Measurements from ENCODE around the gene VCL. TPM values are rescaled to one million over a fixed set of nuclear protein-coding genes. Genes with fewer than 3 reads are reported as not detected.

The VCL gene
- total and polyA plus RNA-seq, 4 donors: 4.3 to 37.8 (median 17.3) TPM

GRCh38 chr10:74150990-74151878, 153.3 kb downstream of the VCL start, which contains the start of gene ADK (continued):
- TF ChIP-seq SP1 (IDR thresholded peaks at IDR 0.05): peak; percentile 86
- TF ChIP-seq FOXA1 (IDR thresholded peaks at IDR 0.05): no peak
- TF ChIP-seq ATF3 (IDR thresholded peaks at IDR 0.05): no peak

DNA sequence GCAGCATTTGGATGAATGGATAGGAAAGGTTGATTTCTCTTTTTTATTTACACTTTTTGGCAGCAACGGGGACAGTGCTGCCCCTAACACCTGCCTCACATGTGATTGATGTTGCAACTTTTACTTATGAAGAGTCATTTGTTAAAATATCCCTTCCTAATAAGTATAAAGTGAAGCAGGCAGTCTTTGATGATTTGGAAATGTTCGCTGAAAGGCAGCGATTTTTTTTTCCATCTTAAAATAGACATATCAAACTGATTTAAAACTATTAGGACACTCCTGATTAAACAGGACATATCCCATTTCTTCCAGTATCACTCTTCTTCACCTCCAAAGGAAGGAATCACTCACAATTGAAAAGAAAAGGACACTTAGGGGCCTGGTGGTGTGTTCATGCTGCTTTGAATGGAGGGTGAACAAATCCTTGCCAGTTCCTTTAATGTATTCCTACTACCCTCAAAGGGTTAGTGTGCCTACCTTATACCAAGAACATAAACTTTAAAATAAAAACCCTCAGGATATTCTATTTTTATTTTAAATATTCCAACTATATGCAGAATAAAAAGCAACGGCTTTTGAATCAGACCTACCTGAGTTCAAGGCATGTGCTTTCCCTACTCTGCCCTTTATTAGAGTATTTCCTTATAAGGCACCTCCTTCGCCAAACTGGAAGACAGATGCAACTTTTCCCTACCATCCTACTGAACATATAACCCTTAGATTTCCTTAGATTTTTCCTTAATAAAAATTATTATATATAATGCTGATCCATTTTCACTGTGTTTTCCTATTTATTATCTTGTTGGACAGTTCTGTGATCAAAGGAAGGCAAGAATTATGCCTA, 154.2 kb downstream of the VCL start:
- DNase-seq (ENCODE audit: low spot score): no peak
- H3K4me1 ChIP-seq (ENCODE audit: control insufficient read depth in 4 of 4, insufficient read depth in 4 of 4, low read length in 3 of 4): peaks cover 2 to 35% (median 24%) of the 10 kb centered on the region in 4 donors
- H3K27me3 ChIP-seq (ENCODE audit: control insufficient read depth in 4 of 4, insufficient read depth in 4 of 4, low read length in 3 of 4): no peaks in the 10 kb centered on the region
- H3K9me3 ChIP-seq (ENCODE audit: control insufficient read depth in 4 of 4, low read length in 3 of 4): no peaks in the 10 kb centered on the region
- WGBS: 21% methylated on average over 5 of the region's 5 CpGs
- peaks cover 0 to 3% (median 2%) of the 10 kb centered on the region in 4 donors for H3K36me3 ChIP-seq (ENCODE audit: control insufficient read depth in 4 of 4, insufficient read depth in 3 of 4, low read depth in 1 of 4, low read length in 3 of 4)
- H3K4me3 ChIP-seq (ENCODE audit: low read depth in 1 of 3, low read length in 3 of 3): peak overlapping the region; percentile 87 to 93 (median 92)
- TF ChIP-seq HNF4A (conservative IDR thresholded peaks at IDR 0.05) (peak in 1 of 2 donors; percentile 8), SP1 (IDR thresholded peaks at IDR 0.05) (no peak)
- peak overlapping the region; percentile 83 to 93 for H3K9ac ChIP-seq (ENCODE audit: low read depth in 1 of 2, low read length in 2 of 2)
- H3K27ac ChIP-seq (ENCODE audit: low read depth in 1 of 2, low read length in 2 of 2): peak overlapping the region; percentile 89 to 93

DNA sequence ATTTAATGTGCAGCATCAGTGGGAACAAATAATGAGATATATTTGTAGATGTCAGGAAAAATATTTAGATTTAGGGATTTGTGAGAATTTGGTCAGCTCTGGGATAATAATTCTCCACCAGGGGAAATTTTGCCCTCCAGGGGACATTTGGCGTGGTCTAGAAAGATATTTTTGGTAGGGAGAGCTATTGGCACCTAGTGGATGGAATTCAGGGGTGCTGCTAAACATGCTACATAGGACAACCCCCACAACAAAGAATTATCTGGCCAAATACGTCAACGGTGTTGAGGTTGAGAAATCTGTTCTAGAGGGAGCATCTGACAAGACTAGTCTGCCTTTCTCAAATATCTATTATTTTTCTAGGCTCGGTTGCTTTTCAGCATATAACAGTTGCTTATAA, 155.2 kb downstream of the VCL start:
- TF ChIP-seq CTCF (IDR thresholded peaks at IDR 0.05; ENCODE audit: low read depth, low read length, missing input control) (peak; percentile 50), RAD21 (IDR thresholded peaks at IDR 0.05) (peak in 1 of 2 donors; percentile 53), TAF1 (conservative IDR thresholded peaks at IDR 0.05) (no peak), FOXA1 (IDR thresholded peaks at IDR 0.05) (no peak), RXRA (IDR thresholded peaks at IDR 0.05) (no peak), GABPA (IDR thresholded peaks at IDR 0.05 in 1 of 2, conservative IDR thresholded peaks at IDR 0.05 in 1 of 2) (no peak), SP1 (IDR thresholded peaks at IDR 0.05) (no peak)
- TF ChIP-seq, protein P1, sequence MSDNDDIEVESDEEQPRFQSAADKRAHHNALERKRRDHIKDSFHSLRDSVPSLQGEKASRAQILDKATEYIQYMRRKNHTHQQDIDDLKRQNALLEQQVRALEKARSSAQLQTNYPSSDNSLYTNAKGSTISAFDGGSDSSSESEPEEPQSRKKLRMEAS (IDR thresholded peaks at IDR 0.05): peak; percentile 20
- Histone ChIP-seq H3K9ac (ENCODE audit: low read depth in 1 of 2, low read length in 2 of 2) (no peak overlapping the region), H3K9me3 (ENCODE audit: control insufficient read depth in 4 of 4, low read length in 3 of 4) (no peaks in the 10 kb centered on the region), H3K36me3 (ENCODE audit: control insufficient read depth in 4 of 4, insufficient read depth in 3 of 4, low read depth in 1 of 4, low read length in 3 of 4) (peaks cover 0 to 1% (median 0%) of the 10 kb centered on the region in 4 donors), H3K4me1 (ENCODE audit: control insufficient read depth in 4 of 4, insufficient read depth in 4 of 4, low read length in 3 of 4) (peaks cover 2 to 35% (median 24%) of the 10 kb centered on the region in 4 donors), H3K27ac (ENCODE audit: low read depth in 1 of 2, low read length in 2 of 2) (peak overlapping the region in 1 of 2 donors; percentile 11), H3K27me3 (ENCODE audit: control insufficient read depth in 4 of 4, insufficient read depth in 4 of 4, low read length in 3 of 4) (no peaks in the 10 kb centered on the region), H3K4me3 (ENCODE audit: low read depth in 1 of 3, low read length in 3 of 3) (no peak overlapping the region)
- 47% methylated on average over 4 of the region's 4 CpGs for WGBS
- no peak for DNase-seq (ENCODE audit: low spot score)
